Peyer's patch (tissue), 4 donors: ENCODE results near the gene SSH2. TPM values are rescaled to one million over a fixed set of nuclear protein-coding genes. Genes with fewer than 3 reads are reported as not detected.

Experiments used
- DNase-seq, 3 donors: peaks; one replicate each; pipeline ENCODE4 v3.0.0-alpha.2; 2017 to 2019
- H3K27ac ChIP-seq, 4 donors: fragments of 200-600 bp; sonication (generic); one replicate each; pipeline ENCODE4 v1.5.1; 2016 to 2019
- H3K27me3 ChIP-seq, 2 donors: fragments of 200-600 bp; sonication (generic); one replicate each; pipeline ENCODE4 v1.5.1; 2019
- H3K36me3 ChIP-seq, 3 donors: fragments of 200-600 bp; sonication (generic); one replicate each; pipeline ENCODE4 v1.5.1; 2016 to 2019
- H3K4me1 ChIP-seq, 4 donors: fragments of 200-600 bp; sonication (generic); one replicate each; pipeline ENCODE4 v1.5.1; 2016 to 2019
- H3K4me3 ChIP-seq, 4 donors: fragments of 200-600 bp; sonication (generic); 1 replicate in 3 of 4; 2 replicates in 1 of 4; pipeline ENCODE4 v1.5.1; 2016 to 2019; ENCODE audit warnings: mild to moderate bottlenecking in 1 of 4
- H3K9me3 ChIP-seq, 4 donors: fragments of 200-600 bp; sonication (generic); one replicate each; pipeline ENCODE4 v1.5.1; 2016 to 2019; ENCODE audit warnings: mild to moderate bottlenecking in 1 of 4
- CTCF ChIP-seq, 6 experiments: fragments of 450-650 bp in 4 of 6; fragments of 200-600 bp in 2 of 6; sonication (generic) in 1 of 6; IDR thresholded peaks; one replicate each; pipeline ENCODE4 v1.5.1; 2017 to 2019; ENCODE audit warnings: antibody characterized with exemption in 6 of 6, mild to moderate bottlenecking in 3 of 6, moderate library complexity in 1 of 6
- POLR2A ChIP-seq, 2 donors: fragments of 450-650 bp; IDR thresholded peaks; one replicate each; pipeline ENCODE4 v1.5.1; 2017; ENCODE audit warnings: antibody characterized with exemption in 2 of 2, mild to moderate bottlenecking in 2 of 2, moderate library complexity in 2 of 2
- total RNA-seq, 4 donors: library from RNA; depleted of rRNA; stranded (reverse); fragments of >200 nt; gene quantifications; one replicate each; pipeline ENCODE4 v1.1.0, GENCODE V29; 2016

The SSH2 gene
- total RNA-seq, 4 donors from 2014 or later, result 45.4 to 139 (median 58.2) TPM

- H3K27ac ChIP-seq, result no peak overlapping the region
- TF ChIP-seq POLR2A (IDR thresholded peaks at IDR 0.05), result no peak
- no peak for TF ChIP-seq CTCF (IDR thresholded peaks at IDR 0.05)
- H3K27me3 ChIP-seq, result no peaks in the 10 kb centered on the region
Observed at GRCh38 chr17:29625037-29625750, 304.8 kb downstream of the SSH2 start.

GRCh38 chr17:29624586-29624985, 305.4 kb downstream of the SSH2 start:
- no peak for TF ChIP-seq POLR2A (IDR thresholded peaks at IDR 0.05)
- no peak for TF ChIP-seq CTCF (IDR thresholded peaks at IDR 0.05)
- Histone ChIP-seq H3K36me3 (peaks cover 0 to 3% (median 0%) of the 10 kb centered on the region in 3 donors), H3K27ac (no peak overlapping the region), H3K4me1 (peaks cover 0 to 14% (median 4%) of the 10 kb centered on the region in 4 donors), H3K27me3 (no peaks in the 10 kb centered on the region), H3K4me3 (no peak overlapping the region), H3K9me3 (no peaks in the 10 kb centered on the region)
- DNase-seq, result peak in 1 of 3 donors; percentile 22

More at GRCh38 chr17:29625037-29625750, 304.8 kb downstream of the SSH2 start:
- DNase-seq, result peak in 1 of 3 donors; percentile 44
- no peak overlapping the region for H3K4me3 ChIP-seq
- peaks cover 0 to 3% (median 0%) of the 10 kb centered on the region in 3 donors for H3K36me3 ChIP-seq
- peaks cover 0 to 14% (median 4%) of the 10 kb centered on the region in 4 donors for H3K4me1 ChIP-seq
- H3K9me3 ChIP-seq, result no peaks in the 10 kb centered on the region

GRCh38 chr17:29623283-29623647, 306.8 kb downstream of the SSH2 start:
- Histone ChIP-seq H3K4me1 (peaks cover 0 to 18% (median 5%) of the 10 kb centered on the region in 4 donors), H3K27me3 (no peaks in the 10 kb centered on the region), H3K27ac (peak overlapping the region in 1 of 4 donors; percentile 47), H3K9me3 (no peaks in the 10 kb centered on the region), H3K36me3 (no peaks in the 10 kb centered on the region), H3K4me3 (peak overlapping the region; percentile 45 to 70 (median 62))
- no peak for DNase-seq
- no peak for TF ChIP-seq CTCF (IDR thresholded peaks at IDR 0.05)
- no peak for TF ChIP-seq POLR2A (IDR thresholded peaks at IDR 0.05)

- peak; percentile 55 to 70 (median 69) for DNase-seq
- Histone ChIP-seq H3K36me3 (no peaks in the 10 kb centered on the region), H3K4me1 (peaks cover 0 to 25% (median 10%) of the 10 kb centered on the region in 4 donors), H3K27ac (peak within 1 kb of the TSS in 3 of 4 donors; percentile 3 to 60 (median 47)), H3K9me3 (no peaks in the 10 kb centered on the region), H3K4me3 (peak within 1 kb of the TSS; percentile 45 to 70 (median 62)), H3K27me3 (no peaks in the 10 kb centered on the region)
- TF ChIP-seq POLR2A (IDR thresholded peaks at IDR 0.05), result no peak
- no peak for TF ChIP-seq CTCF (IDR thresholded peaks at IDR 0.05)
Observed at GRCh38 chr17:29622337-29623282, 307.4 kb downstream of the SSH2 start, which contains the start of gene CORO6. CORO6 (minus strand) TSS chr17:29622912; CDS start chr17:29621421, 1,491 bp downstream.

GRCh38 chr17:29621751-29622194, 308.3 kb downstream of the SSH2 start:
- Histone ChIP-seq H3K9me3 (no peaks in the 10 kb centered on the region), H3K36me3 (no peaks in the 10 kb centered on the region), H3K4me3 (peak overlapping the region in 2 of 4 donors; percentile 66 to 70), H3K4me1 (peaks cover 0 to 33% (median 18%) of the 10 kb centered on the region in 4 donors), H3K27me3 (no peaks in the 10 kb centered on the region), H3K27ac (peak overlapping the region in 2 of 4 donors; percentile 47 to 60)
- DNase-seq, result no peak
- TF ChIP-seq CTCF (IDR thresholded peaks at IDR 0.05) (no peak), POLR2A (IDR thresholded peaks at IDR 0.05) (no peak)
